IPS-18c (cell line): Measurements from ENCODE around the gene PRLH.

Experiments
- H3K4me3 ChIP-seq: 2 replicates; pipeline ENCODE4 v1.7.0; 2013; ENCODE audit warnings: low read depth, mild to moderate bottlenecking, low read length, moderate library complexity; ENCODE audit not compliant: insufficient read depth
- H3K9me3 ChIP-seq: one replicate; pipeline ENCODE4 v1.6.1; 2013; ENCODE audit warnings: mild to moderate bottlenecking, low read length, moderate library complexity; ENCODE audit not compliant: control insufficient read depth, insufficient read depth

PRLH gene

GRCh38 chr2:237566401-237567235 lies at the start of gene PRLH:
Gene PRLH (plus strand): TSS chr2:237566574. CDS start chr2:237566574, 0 bp downstream.
- Histone ChIP-seq H3K4me3 (no peak within 1 kb of the TSS), H3K9me3 (peaks cover 2% of the 10 kb centered on the region)

- H3K4me3 ChIP-seq: no peak overlapping the region
- no peaks in the 10 kb centered on the region for H3K9me3 ChIP-seq
Measured at GRCh38 chr2:237517163-237517562, 49.2 kb upstream of the PRLH start.

- no peaks in the 10 kb centered on the region for H3K9me3 ChIP-seq
- no peak overlapping the region for H3K4me3 ChIP-seq
Measured at GRCh38 chr2:237517990-237518389, 48.4 kb upstream of the PRLH start.

DNA sequence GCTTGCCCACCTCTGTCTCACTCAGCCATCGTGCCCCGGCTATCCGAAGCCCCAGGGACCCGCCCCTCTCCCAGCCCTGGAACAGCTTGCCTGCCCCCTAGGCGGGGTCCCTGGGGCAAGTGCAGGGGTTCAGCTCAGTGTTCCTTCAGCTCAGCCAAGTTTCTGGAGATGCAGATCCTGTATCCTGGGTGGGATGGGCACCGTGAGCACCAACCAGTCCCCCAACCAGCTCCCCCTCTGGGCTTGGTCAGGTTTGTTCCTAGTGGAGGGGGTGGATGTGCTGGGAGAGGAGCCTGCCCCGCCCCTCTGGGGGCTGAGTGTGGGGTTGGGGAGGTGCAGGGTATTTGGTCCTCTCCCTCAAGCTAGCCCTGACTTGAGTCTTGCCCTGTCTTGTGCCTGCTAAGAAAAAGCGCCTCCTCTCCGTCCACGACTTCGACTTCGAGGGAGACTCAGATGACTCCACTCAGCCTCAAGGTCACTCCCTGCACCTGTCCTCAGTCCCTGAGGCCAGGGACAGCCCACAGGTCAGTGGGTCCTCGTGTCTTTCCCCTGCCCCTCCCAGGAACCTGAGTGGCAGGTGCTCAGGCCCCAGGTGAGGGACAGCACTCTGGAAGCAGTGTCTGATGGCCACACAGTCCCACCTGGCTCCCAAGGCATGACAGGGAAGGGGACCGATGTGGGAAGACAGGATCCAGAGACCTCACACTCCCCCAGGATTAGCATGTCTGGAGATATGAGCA lies 46.7 kb upstream of the PRLH start:
- no peak overlapping the region for H3K4me3 ChIP-seq
- H3K9me3 ChIP-seq: no peaks in the 10 kb centered on the region

GRCh38 chr2:237520290-237520689 lies 46.1 kb upstream of the PRLH start:
- Histone ChIP-seq H3K9me3 (no peaks in the 10 kb centered on the region), H3K4me3 (no peak overlapping the region)

- H3K9me3 ChIP-seq: no peaks in the 10 kb centered on the region
- no peak overlapping the region for H3K4me3 ChIP-seq
Measured at GRCh38 chr2:237524631-237525030, 41.7 kb upstream of the PRLH start.

GRCh38 chr2:237525559-237526157 lies 40.7 kb upstream of the PRLH start:
- H3K9me3 ChIP-seq: no peaks in the 10 kb centered on the region

GRCh38 chr2:237527233-237527632 lies 39.1 kb upstream of the PRLH start:
- H3K4me3 ChIP-seq: no peak overlapping the region
- H3K9me3 ChIP-seq: no peaks in the 10 kb centered on the region

More at GRCh38 chr2:237525559-237526157, 40.7 kb upstream of the PRLH start:
- no peak overlapping the region for H3K4me3 ChIP-seq

DNA sequence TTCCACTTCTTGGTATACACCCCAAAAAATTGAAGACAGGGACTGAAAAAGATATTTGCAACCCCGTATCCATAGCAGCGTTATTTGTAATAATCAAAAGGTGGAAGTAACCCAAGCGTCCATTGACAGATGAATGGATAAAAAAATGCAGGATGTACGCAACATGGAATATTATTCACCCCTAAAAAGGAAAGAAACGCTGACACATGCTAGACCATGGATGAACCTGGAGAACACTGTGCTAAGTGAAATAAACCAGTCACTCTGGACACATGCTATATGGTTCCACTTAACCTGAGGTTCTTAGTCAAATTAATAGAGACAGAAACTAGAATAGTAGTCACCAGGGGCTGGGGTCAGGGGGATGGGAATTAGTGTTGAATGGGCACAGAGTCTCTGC lies 38.6 kb upstream of the PRLH start:
- Histone ChIP-seq H3K4me3 (no peak overlapping the region), H3K9me3 (no peaks in the 10 kb centered on the region)

DNA sequence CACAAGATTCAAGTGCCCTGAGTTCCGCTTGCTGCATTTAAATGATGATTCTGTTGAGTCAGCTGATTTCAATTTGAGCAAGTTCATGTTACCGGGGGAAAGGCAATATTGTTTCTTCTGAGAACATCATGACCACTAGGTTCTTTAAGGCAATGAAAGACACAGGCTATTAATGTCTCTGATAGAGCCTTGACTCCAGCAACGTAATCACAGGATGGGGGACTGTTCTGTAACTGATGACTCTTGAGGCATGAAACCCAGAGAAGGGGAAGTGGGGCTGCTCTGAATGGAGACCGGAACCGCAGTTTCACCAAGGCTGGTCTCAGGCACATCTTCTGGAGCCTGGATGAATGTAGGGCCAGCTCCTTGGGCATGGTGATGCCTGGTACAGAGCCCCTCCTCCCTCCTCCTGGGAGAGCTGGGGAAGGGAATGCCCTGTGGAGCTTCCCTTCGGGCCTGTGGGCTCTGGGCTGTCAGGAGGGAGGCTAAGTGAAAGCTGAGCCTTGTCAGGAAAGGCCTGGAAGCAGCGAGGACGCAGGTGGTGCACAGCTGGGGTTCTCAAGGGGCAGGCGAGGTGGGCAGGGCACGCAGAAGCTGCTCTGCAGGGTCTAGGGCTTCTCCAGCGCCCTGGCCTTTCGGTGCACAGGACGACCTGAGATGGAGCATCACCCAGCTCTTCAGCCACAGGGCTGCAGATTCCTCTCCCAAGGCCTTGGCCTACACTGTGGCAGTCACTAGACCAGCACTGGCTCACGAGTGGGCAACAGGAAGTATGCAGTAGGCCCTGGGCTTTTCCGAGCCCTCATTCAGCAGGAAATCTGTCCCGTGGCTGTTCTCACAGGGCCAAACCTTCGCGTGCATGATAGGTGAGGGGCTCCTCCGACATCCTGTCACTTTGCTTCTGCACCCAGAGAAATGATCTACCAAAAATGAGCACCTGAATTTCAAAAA lies 36.6 kb upstream of the PRLH start:
- H3K9me3 ChIP-seq: no peaks in the 10 kb centered on the region
- no peak overlapping the region for H3K4me3 ChIP-seq

DNA sequence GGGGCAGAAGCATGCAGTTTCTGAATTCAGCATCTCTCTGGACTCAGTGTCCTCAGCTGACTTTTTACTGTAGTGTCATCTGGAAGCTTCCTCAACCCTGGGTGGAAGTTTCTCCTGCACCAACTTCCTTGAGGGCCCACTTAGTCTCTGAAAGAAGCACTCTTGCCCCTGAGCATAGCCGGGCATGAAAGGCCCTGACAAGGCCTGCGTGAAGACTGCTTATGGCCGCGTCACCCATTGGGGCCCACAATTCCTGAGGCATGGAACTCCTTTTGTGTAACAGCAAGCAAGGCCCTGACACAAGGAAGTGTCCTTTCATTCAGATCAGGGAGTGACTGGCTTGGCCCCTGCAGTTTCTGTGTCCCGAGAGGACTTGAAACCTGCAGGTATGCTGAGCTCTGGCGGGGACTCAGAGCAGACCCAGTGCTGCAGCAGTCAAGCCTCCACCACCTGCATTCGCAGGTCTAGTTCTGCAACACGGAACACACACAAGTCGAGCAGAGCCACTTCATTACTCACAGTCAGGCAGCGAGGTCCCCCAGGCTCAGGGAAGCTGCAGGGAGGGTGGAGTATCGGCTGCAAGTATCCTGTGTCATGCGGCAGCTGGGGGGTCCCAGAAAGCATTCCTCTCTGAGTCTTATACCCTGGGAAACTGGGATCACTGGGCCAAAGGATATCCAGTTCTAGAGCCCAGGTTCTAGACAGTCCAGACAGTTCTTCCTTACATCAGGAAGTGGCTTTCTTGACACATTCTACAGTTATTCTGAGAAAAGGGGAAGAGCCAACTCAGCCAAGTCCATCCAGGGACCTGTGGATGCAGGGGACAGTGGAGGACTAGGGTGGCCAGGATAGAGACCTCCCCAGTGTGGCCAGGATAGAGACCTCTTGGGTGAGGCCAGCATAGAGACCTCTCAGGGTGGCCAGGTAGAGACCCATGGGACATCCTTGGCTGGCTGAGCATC lies 35.6 kb upstream of the PRLH start:
- Histone ChIP-seq H3K9me3 (no peaks in the 10 kb centered on the region), H3K4me3 (no peak overlapping the region)

DNA sequence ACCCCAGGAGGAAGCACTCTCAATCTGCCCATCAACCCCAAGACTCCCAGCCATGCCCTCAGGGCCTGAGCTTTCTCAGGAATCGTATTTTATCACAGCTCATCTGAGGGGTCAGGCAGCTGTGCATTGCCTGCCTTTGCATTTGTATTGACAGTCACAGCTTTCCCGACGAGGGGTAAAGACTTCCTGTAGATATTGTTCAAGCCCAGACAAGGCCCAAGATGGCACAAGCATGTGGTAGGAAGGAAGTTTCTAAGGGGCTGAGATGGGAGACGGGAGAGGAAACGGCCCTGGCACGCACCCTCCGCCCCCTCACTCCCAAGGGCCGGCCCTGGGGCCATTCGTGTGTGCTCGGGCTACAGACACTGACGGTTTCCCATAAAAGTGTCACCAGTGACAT lies 34.2 kb upstream of the PRLH start:
- H3K9me3 ChIP-seq: no peaks in the 10 kb centered on the region
- H3K4me3 ChIP-seq: no peak overlapping the region

- Histone ChIP-seq H3K4me3 (no peak overlapping the region), H3K9me3 (no peaks in the 10 kb centered on the region)
Measured at GRCh38 chr2:237533668-237534161, 32.7 kb upstream of the PRLH start.

- H3K4me3 ChIP-seq: no peak overlapping the region
- H3K9me3 ChIP-seq: no peaks in the 10 kb centered on the region
Measured at GRCh38 chr2:237534380-237534779, 32.0 kb upstream of the PRLH start.

GRCh38 chr2:237535385-237536082 lies 30.8 kb upstream of the PRLH start:
- Histone ChIP-seq H3K4me3 (no peak overlapping the region), H3K9me3 (no peaks in the 10 kb centered on the region)
